Measurements from ENCODE around the gene PRKCD. TPM values are rescaled to one million over a fixed set of nuclear protein-coding genes. Genes with fewer than 3 reads are reported as not detected.

PRKCD gene
- total RNA-seq, 1 experiment from 2014 or later, result 25.2 TPM

DNA sequence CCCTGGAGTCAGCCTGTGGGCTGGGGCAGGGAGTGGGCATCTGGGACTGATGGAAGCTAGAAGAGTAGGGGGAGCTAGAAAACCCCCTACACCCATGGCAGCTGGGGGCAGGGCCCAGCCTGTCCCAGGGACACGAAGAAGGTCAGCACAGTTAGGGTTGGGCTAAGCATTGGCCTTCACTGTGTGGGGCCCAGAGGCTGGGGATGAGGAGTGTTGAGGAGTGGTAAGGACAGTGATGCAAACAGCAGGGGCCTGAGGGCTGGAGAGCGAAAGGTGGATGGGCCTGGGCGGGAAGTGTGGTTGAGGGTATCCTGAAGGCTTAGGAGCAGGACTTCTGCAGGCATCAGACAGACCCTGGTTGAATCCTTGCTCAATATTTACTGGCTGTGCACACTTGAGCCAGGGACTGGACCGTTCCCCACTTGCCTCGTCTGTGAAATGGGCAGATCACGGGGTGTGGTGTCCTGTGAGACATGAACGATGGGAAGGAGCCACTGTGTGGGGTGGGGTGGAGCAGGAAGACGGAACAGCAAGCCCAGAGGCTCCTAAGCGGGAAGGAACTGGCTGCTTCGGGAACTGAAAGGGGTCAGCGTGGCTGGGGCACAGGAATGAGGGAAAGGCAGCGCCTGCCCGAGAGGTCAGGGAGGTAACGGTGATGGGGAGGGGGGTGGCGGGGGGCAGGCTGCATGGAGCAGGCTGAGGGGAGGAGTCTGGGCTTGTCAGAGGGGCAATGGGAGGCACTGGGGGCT, 7.3 kb downstream of the PRKCD start:
- H3K27me3 Mint-ChIP-seq (ENCODE audit: unreplicated experiment), result no peaks in the 10 kb centered on the region
- no peak overlapping the region for H3K4me3 Mint-ChIP-seq (ENCODE audit: low read depth, unreplicated experiment)
- no peak overlapping the region for H3K27ac Mint-ChIP-seq (ENCODE audit: unreplicated experiment)
- no peaks in the 10 kb centered on the region for H3K9me3 Mint-ChIP-seq (ENCODE audit: low read depth, unreplicated experiment)
- intact Hi-C loops (cut with micrococcal nuclease; ENCODE audit: unreplicated experiment), result no loop called here
- no TSS peak for BruUV-seq (replicated peaks)
- CTCF ChIA-PET, result no interaction called here
- H3K36me3 Mint-ChIP-seq (ENCODE audit: insufficient read depth, unreplicated experiment), result no peaks in the 10 kb centered on the region
- peaks cover 39% of the 10 kb centered on the region for H3K4me1 Mint-ChIP-seq (ENCODE audit: low read depth, unreplicated experiment)
- TF ChIP-seq, protein P1, sequence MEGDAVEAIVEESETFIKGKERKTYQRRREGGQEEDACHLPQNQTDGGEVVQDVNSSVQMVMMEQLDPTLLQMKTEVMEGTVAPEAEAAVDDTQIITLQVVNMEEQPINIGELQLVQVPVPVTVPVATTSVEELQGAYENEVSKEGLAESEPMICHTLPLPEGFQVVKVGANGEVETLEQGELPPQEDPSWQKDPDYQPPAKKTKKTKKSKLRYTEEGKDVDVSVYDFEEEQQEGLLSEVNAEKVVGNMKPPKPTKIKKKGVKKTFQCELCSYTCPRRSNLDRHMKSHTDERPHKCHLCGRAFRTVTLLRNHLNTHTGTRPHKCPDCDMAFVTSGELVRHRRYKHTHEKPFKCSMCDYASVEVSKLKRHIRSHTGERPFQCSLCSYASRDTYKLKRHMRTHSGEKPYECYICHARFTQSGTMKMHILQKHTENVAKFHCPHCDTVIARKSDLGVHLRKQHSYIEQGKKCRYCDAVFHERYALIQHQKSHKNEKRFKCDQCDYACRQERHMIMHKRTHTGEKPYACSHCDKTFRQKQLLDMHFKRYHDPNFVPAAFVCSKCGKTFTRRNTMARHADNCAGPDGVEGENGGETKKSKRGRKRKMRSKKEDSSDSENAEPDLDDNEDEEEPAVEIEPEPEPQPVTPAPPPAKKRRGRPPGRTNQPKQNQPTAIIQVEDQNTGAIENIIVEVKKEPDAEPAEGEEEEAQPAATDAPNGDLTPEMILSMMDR (IDR thresholded peaks at IDR 0.05; ENCODE audit: unreplicated experiment), result no peak
- no peak for DNase-seq

DNA sequence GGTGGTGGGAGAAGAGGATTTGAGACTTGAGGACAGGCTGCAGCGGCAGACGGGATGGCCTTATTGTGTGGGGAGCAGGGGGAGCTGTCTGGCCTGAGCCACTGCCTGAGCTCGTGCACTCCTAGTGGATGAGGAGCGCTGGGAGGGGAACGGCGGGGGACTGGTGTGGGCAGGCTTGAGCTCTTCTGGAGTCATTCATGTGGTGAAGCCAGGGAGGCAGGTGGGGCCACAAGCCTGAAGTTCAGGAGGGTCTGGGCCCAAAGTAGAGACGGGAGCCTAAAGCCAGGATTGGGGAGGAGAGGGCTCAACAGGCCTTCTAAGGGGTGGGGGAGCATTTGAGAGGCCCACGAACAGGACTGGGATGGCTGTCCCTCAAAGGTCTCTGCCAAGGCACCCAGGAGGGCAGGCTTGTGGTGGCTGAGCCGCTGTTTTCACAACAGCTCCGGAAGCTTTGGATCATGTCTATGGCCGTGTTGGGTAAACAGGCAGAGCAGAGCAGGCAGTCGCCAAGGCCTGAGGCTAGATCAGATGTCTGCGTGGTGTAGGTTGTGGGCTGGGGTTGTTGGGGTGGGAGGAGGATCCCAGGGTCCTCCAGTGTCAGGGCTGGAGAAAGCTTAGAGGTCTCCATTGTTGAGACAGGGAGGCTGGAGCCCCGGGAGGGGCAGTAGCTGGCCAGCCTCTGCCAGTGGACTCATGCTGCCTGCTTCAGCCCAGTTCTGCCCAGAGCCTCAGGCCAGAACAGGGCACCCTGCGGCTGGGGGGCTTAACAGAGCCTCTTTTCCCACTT, 8.2 kb downstream of the PRKCD start:
- no peak for DNase-seq
- Mint-ChIP-seq H3K27ac (ENCODE audit: unreplicated experiment) (no peak overlapping the region), H3K4me1 (ENCODE audit: low read depth, unreplicated experiment) (peaks cover 37% of the 10 kb centered on the region), H3K36me3 (ENCODE audit: insufficient read depth, unreplicated experiment) (no peaks in the 10 kb centered on the region), H3K4me3 (ENCODE audit: low read depth, unreplicated experiment) (no peak overlapping the region), H3K27me3 (ENCODE audit: unreplicated experiment) (no peaks in the 10 kb centered on the region), H3K9me3 (ENCODE audit: low read depth, unreplicated experiment) (no peaks in the 10 kb centered on the region)
- CTCF ChIA-PET, result no interaction called here
- intact Hi-C loops (cut with micrococcal nuclease; ENCODE audit: unreplicated experiment), result no loop called here
- TF ChIP-seq, protein P1 (IDR thresholded peaks at IDR 0.05; ENCODE audit: unreplicated experiment), result no peak
- no TSS peak for BruUV-seq (replicated peaks)

DNA sequence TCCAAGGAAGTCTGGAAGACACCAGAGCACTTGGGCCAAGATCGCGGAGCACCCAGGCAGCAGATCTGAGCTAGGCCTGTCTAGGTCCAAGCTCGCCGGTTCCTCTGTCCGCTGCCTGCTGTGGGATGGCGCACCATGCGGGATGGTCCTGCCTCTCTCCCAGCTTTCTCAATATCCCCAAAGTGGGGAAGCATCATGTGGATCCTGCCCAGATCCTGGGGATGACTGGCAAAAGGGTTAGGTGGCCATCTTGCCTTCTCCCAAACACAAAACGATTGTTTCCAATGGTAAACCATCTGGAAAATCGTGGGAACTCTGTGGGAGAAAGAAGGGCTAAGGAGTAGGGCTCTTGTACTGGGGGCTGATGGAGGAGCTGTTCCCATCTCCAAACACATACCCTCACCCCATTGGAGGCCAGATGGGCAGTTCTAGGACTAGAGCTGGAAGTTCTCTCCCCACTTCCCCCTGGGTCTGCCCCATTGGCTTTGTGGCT, 8.9 kb downstream of the PRKCD start:
- no peaks in the 10 kb centered on the region for H3K9me3 Mint-ChIP-seq (ENCODE audit: low read depth, unreplicated experiment)
- H3K4me3 Mint-ChIP-seq (ENCODE audit: low read depth, unreplicated experiment), result no peak overlapping the region
- DNase-seq, result no peak
- CTCF ChIA-PET, result no interaction called here
- peaks cover 37% of the 10 kb centered on the region for H3K4me1 Mint-ChIP-seq (ENCODE audit: low read depth, unreplicated experiment)
- no TSS peak for BruUV-seq (replicated peaks)
- no peak overlapping the region for H3K27ac Mint-ChIP-seq (ENCODE audit: unreplicated experiment)
- no peaks in the 10 kb centered on the region for H3K27me3 Mint-ChIP-seq (ENCODE audit: unreplicated experiment)
- peaks cover 1% of the 10 kb centered on the region for H3K36me3 Mint-ChIP-seq (ENCODE audit: insufficient read depth, unreplicated experiment)
- intact Hi-C loops (cut with micrococcal nuclease; ENCODE audit: unreplicated experiment), result no loop called here
- TF ChIP-seq, protein P1 (IDR thresholded peaks at IDR 0.05; ENCODE audit: unreplicated experiment), result no peak

DNA sequence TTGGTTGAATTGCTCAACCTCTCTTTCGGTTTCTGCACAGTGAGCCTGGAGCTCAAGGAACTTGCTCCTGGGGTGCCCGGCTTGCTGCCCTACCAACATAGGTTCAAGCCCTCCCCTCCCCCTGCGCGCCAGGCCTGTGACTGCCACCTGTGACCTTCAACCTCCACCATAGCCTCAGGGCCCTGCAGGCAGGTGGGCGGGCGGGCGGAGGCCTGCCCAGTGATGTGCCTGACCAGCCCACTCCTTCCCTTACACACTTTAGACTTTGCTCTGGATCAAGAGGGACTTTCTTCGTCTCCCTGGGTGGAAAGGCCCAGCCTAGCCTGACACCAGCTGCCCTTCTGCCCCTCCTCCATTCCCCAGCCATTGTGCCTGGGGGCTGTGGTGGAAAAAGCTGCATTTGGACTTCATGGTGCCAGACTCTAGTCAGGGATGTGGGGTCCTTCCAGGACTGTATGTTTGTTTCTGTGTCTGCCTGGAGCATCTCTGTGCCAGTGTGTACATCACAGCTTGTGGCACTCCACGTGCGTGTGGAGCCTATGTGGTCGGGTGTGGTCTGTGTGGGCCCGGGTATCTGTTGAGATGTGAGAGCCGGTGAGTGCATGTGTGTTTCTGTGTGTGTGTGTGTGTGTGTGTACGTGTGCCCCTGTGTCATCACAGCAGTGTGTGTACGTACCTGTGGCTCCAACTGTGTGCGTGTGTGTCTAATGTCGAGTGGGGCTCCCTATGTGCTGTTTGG, 9.5 kb downstream of the PRKCD start:
- TF ChIP-seq, protein P1 (IDR thresholded peaks at IDR 0.05; ENCODE audit: unreplicated experiment), result no peak
- Mint-ChIP-seq H3K27ac (ENCODE audit: unreplicated experiment) (no peak overlapping the region), H3K27me3 (ENCODE audit: unreplicated experiment) (no peaks in the 10 kb centered on the region), H3K9me3 (ENCODE audit: low read depth, unreplicated experiment) (no peaks in the 10 kb centered on the region), H3K36me3 (ENCODE audit: insufficient read depth, unreplicated experiment) (peaks cover 5% of the 10 kb centered on the region), H3K4me1 (ENCODE audit: low read depth, unreplicated experiment) (peaks cover 41% of the 10 kb centered on the region), H3K4me3 (ENCODE audit: low read depth, unreplicated experiment) (no peak overlapping the region)
- no peak for DNase-seq
- intact Hi-C loops (cut with micrococcal nuclease; ENCODE audit: unreplicated experiment), result no loop called here
- no TSS peak for BruUV-seq (replicated peaks)
- CTCF ChIA-PET, result no interaction called here
